Skeletal muscle satellite cell (primary cell): Measurements from ENCODE around the gene MTCL1.
"Not testable (repeated sequence)": the region's sequence is repeated elsewhere in the genome, so short reads cannot be mapped to it uniquely, and the experiment has no call there.

Source experiments
- H3K27me3 ChIP-seq: 2 replicates; pipeline ENCODE4 v1.7.0; 2013; ENCODE audit warnings: low read length; ENCODE audit not compliant: control insufficient read depth, insufficient read depth
- H3K36me3 ChIP-seq: 2 replicates; pipeline ENCODE4 v1.7.0; 2013; ENCODE audit warnings: mild to moderate bottlenecking, control low read depth, low read length; ENCODE audit not compliant: insufficient read depth
- H3K4me1 ChIP-seq: 2 replicates; pipeline ENCODE4 v1.7.0; 2013; ENCODE audit warnings: low read length; ENCODE audit not compliant: control insufficient read depth, insufficient read depth
- H3K4me2 ChIP-seq: 2 replicates; pipeline ENCODE4 v1.7.0; 2013; ENCODE audit warnings: mild to moderate bottlenecking, low read length
- H3K4me3 ChIP-seq: 2 replicates; pipeline ENCODE4 v1.7.0; 2013; ENCODE audit warnings: low read length
- H3K9ac ChIP-seq: 2 replicates; pipeline ENCODE4 v1.7.0; 2013; ENCODE audit warnings: mild to moderate bottlenecking, low read depth, low read length, moderate library complexity
- H3K9me3 ChIP-seq: replicated peaks from 2 replicates; pipeline ENCODE4 v1.7.0; 2013; ENCODE audit warnings: mild to moderate bottlenecking, control low read depth, low read length

MTCL1 gene

GRCh38 chr18:8751692-8752091, 46.3 kb downstream of the MTCL1 start:
- no peak overlapping the region for H3K4me2 ChIP-seq
- peak overlapping the region; percentile 42 for H3K9ac ChIP-seq
- no peaks in the 10 kb centered on the region for H3K36me3 ChIP-seq
- H3K4me3 ChIP-seq = no peak overlapping the region
- H3K27me3 ChIP-seq = no peaks in the 10 kb centered on the region
- H3K9me3 ChIP-seq = no peaks in the 10 kb centered on the region
- peaks cover 58% of the 10 kb centered on the region for H3K4me1 ChIP-seq

DNA sequence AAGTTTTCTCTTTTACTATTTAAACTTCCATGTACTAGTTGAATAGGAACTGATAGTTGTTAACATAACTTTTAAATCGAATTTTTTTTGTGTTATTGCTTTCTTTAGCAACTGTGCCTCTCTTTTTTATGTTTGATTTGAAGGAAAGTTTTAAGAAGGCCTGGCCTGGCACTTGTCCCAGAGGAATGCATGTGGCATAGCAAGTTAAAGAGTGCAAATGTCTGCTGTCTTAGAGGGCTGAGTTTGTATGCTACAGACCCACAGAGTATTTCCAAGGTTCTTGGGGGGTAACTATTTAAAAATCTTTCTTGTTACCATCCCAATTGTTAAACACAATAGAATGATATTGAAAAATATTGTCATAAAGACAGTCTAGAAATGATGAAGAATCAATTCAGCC, 47.0 kb downstream of the MTCL1 start:
- peaks cover 52% of the 10 kb centered on the region for H3K4me1 ChIP-seq
- H3K9me3 ChIP-seq = no peaks in the 10 kb centered on the region
- no peaks in the 10 kb centered on the region for H3K27me3 ChIP-seq
- H3K4me2 ChIP-seq = no peak overlapping the region
- no peak overlapping the region for H3K9ac ChIP-seq
- H3K4me3 ChIP-seq = no peak overlapping the region
- H3K36me3 ChIP-seq = no peaks in the 10 kb centered on the region

DNA sequence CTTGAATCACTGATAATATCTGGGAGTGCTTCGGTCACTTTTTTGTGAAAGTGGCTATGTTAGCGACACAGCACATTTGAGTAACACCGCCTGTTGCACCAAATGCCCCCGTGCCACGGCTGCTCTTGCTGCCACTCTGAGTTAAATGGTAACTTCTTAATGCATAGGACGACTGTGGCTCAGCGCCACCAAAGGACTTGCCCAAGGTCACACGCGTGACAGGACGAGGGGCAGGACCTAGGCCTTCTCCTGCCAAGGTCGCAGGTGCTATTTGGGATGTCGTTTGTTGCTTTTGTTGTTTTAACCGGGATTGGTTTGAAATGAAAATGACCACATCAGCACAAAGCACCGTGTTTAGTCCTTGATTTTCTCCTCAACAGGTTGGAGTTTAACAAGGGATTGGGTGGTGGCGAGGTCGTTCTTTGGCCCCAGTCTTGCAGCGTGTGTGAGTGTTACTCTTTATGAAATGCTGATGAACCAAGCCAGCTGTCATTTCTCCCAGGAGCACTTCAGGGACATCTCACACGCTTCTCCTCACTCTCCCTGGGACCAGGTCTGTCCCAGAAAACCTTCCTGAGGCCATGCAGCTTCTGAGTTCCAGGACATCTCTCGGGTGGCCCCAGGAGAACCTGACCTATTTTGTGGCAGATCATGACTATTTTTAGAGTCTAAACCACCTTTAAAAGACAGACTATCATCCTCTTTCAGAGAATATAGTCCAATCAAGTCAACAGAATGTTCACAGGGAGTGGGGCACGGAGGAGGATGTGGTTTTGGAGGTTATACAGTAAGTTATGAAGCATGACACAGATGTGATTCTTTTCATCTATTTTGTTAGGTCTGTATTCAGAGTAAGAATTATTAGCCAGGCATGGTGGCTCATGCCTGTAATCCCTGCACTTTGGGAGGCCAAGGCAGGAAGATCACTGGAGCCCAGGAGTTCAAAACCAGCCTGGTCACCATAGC, 49.9 kb downstream of the MTCL1 start:
- H3K9me3 ChIP-seq = no peaks in the 10 kb centered on the region
- H3K4me1 ChIP-seq = peaks cover 40% of the 10 kb centered on the region
- H3K4me2 ChIP-seq = peak overlapping the region; percentile 15
- peak overlapping the region; percentile 15 for H3K9ac ChIP-seq
- H3K36me3 ChIP-seq = no peaks in the 10 kb centered on the region
- H3K4me3 ChIP-seq = no peak overlapping the region
- no peaks in the 10 kb centered on the region for H3K27me3 ChIP-seq

GRCh38 chr18:8756571-8756970, 51.2 kb downstream of the MTCL1 start:
- Histone ChIP-seq H3K4me1 (peaks cover 27% of the 10 kb centered on the region), H3K9ac (no peak overlapping the region), H3K4me3 (no peak overlapping the region), H3K36me3 (no peaks in the 10 kb centered on the region), H3K4me2 (no peak overlapping the region), H3K9me3 (no peaks in the 10 kb centered on the region), H3K27me3 (no peaks in the 10 kb centered on the region)

DNA sequence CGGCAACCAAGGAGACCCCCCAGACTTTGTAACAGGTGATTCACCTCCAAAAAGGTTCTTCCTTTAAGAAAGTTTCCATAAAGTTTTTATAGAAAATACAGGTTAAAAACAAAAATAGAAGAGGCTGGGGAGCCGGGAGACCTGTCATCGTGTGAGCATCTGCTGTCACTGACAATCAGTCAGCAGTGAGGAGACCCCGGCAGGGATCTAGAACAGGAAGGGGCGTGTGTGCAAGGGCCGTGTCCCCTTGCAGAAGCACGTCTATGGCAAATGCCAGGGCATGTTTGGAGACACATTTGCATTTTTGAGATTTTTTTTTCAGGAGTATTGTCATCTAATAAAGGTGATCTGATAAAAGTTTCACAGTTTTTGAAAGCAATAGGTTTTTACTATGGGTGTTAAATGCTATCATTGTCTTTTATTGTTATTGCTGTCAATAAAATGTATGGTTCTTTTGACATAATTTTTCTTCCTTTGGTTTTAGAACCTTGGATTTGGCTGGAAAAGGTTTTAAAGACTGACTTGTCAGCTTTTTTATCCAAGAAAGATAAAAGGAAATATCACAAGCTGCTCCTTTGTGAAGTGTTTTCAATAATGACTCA, 52.1 kb downstream of the MTCL1 start:
- H3K36me3 ChIP-seq = peaks cover 4% of the 10 kb centered on the region
- no peaks in the 10 kb centered on the region for H3K27me3 ChIP-seq
- H3K9me3 ChIP-seq = no peaks in the 10 kb centered on the region
- H3K4me3 ChIP-seq = no peak overlapping the region
- no peak overlapping the region for H3K9ac ChIP-seq
- no peak overlapping the region for H3K4me2 ChIP-seq
- H3K4me1 ChIP-seq = peaks cover 17% of the 10 kb centered on the region

DNA sequence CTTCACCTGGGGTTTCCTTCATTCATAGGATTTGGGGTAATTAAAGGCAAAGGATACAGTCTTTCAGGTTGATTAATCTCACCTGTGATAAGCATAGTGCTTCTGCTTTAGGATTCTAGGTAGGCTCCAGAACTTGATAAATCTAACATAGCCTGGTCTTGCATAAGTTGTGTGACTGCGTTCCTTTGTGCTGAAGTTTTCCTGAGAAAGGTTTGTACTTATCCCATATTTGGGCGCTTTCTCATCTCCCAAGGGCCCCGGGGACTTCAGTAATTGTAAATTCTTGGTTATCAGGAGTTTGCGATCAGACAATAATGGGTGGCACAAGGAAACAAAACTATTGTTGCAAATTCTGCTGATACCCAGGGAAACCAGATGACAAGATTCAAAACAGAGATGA, 53.1 kb downstream of the MTCL1 start:
- H3K4me2 ChIP-seq = no peak overlapping the region
- no peak overlapping the region for H3K4me3 ChIP-seq
- H3K4me1 ChIP-seq = peaks cover 13% of the 10 kb centered on the region
- no peaks in the 10 kb centered on the region for H3K9me3 ChIP-seq
- no peak overlapping the region for H3K9ac ChIP-seq
- H3K27me3 ChIP-seq = no peaks in the 10 kb centered on the region
- peaks cover 10% of the 10 kb centered on the region for H3K36me3 ChIP-seq

DNA sequence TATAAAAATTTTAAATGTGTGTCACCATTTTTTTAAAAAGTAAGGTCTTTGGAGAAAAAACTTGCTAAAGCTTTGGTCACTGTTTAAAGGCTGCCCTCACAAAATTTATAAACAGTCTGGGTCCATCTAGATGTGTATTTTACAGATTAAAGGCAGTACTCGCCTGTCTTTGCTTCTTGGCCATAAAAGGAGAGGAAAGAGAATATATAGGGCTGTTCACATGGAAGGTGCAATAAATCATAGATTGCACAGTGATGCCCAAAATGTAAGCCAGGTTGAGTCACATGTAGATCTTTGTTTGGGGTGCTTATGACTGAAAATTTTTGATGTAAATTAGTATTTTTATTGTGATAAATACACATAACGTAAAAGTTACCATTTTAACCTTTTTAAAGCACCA, 55.6 kb downstream of the MTCL1 start:
- Histone ChIP-seq H3K9ac (no peak overlapping the region), H3K36me3 (peaks cover 10% of the 10 kb centered on the region), H3K4me1 (peaks cover 1% of the 10 kb centered on the region), H3K4me3 (no peak overlapping the region), H3K27me3 (no peaks in the 10 kb centered on the region), H3K9me3 (no peaks in the 10 kb centered on the region), H3K4me2 (no peak overlapping the region)

DNA sequence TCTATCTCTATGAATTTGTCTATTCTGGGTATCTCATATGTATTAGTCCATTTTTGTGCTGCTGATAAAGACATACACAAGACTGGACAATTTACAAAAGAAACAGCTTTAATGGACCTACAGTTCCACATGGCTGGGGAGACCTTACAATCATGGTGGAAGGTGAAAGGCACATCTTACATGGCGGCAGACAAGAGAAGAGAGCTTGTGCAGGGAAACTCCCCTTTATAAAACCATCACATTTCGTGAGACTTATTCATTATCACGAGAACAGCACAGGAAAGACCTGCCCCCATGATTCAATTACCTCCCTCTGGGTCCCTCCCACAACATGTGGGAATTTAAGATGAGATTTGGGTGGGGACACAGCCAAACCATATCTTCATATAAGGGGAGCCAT, 56.2 kb downstream of the MTCL1 start:
- not testable (repeated sequence) for H3K27me3 ChIP-seq, H3K4me3 ChIP-seq, H3K9me3 ChIP-seq, H3K4me2 ChIP-seq, H3K9ac ChIP-seq, H3K4me1 ChIP-seq
- H3K36me3 ChIP-seq = peaks cover 10% of the 10 kb centered on the region

DNA sequence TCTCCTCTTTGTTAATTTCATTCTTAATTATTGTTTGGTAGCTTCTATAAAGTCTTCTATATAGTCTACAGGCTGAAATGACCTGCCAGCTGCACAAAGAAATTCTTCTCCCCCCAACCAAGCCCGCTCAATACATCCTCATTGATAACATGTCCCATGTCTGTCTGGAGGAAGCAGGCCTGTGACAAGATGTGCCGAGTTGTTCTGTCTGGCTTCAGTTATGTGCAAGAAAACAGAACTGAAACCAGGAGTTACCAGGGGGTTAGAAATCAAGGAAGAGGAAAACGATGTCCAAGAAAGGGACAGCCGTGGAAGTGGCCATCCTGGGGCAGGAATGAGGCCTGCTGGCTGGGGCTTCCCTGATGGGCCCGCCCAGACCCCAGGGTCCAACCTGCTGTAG, 57.6 kb downstream of the MTCL1 start:
- H3K4me3 ChIP-seq = no peak overlapping the region
- no peaks in the 10 kb centered on the region for H3K4me1 ChIP-seq
- H3K9me3 ChIP-seq = no peaks in the 10 kb centered on the region
- H3K36me3 ChIP-seq = peaks cover 10% of the 10 kb centered on the region
- no peaks in the 10 kb centered on the region for H3K27me3 ChIP-seq
- no peak overlapping the region for H3K9ac ChIP-seq
- H3K4me2 ChIP-seq = no peak overlapping the region

GRCh38 chr18:8763611-8764010, 58.3 kb downstream of the MTCL1 start:
- H3K9me3 ChIP-seq = no peaks in the 10 kb centered on the region
- H3K9ac ChIP-seq = no peak overlapping the region
- H3K4me2 ChIP-seq = no peak overlapping the region
- H3K36me3 ChIP-seq = peaks cover 10% of the 10 kb centered on the region
- H3K4me3 ChIP-seq = no peak overlapping the region
- H3K4me1 ChIP-seq = no peaks in the 10 kb centered on the region
- no peaks in the 10 kb centered on the region for H3K27me3 ChIP-seq

GRCh38 chr18:8765783-8766463, 60.6 kb downstream of the MTCL1 start:
- no peak overlapping the region for H3K9ac ChIP-seq
- H3K36me3 ChIP-seq = peaks cover 10% of the 10 kb centered on the region
- H3K4me3 ChIP-seq = no peak overlapping the region
- H3K27me3 ChIP-seq = no peaks in the 10 kb centered on the region
- no peaks in the 10 kb centered on the region for H3K9me3 ChIP-seq
- no peak overlapping the region for H3K4me2 ChIP-seq
- no peaks in the 10 kb centered on the region for H3K4me1 ChIP-seq
